MCF 10A (cell line): Measurements from ENCODE around the gene TYW1. TPM values are rescaled to one million over a fixed set of nuclear protein-coding genes. Genes with fewer than 3 reads are reported as not detected.
"Not testable (repeated sequence)": the region's sequence is repeated elsewhere in the genome, so short reads cannot be mapped to it uniquely, and the experiment has no call there.

Experiments
- BruUV-seq: library from RNA; stranded (reverse); fragments of 400-500 nt; replicated peaks from 2 replicates; lab custom pipeline; 2021; lab: Mats Ljungman, UMichigan
- CTCF ChIA-PET: fragments of 300-600 bp; sonication (Branson Sonifier 250); formaldehyde crosslinking; extraction: SDS; loops from one replicate; lab custom pipeline; 2021; ENCODE audit warnings: antibody characterized with exemption, inconsistent platforms; lab: Yijun Ruan, JAX
- POLR2A ChIA-PET: fragments of 300-600, 350-650 bp; sonication (Branson Sonifier 250); formaldehyde crosslinking; extraction: SDS; loops from one replicate; lab custom pipeline; 2020; ENCODE audit warnings: antibody characterized with exemption, inconsistent platforms; lab: Yijun Ruan, JAX
- DNase-seq: peaks from one replicate; pipeline ENCODE4 v3.0.0-alpha.2; 2018; ENCODE audit not compliant: unreplicated experiment
- H3K27ac Mint-ChIP-seq: one replicate; pipeline ENCODE4 v1.8.0; 2022; ENCODE audit warnings: mild to moderate bottlenecking, low read depth, mixed read lengths; ENCODE audit not compliant: unreplicated experiment
- H3K27me3 Mint-ChIP-seq: one replicate; pipeline ENCODE4 v1.8.0; 2022; ENCODE audit warnings: mixed read lengths; ENCODE audit not compliant: insufficient read depth, unreplicated experiment
- H3K36me3 Mint-ChIP-seq: one replicate; pipeline ENCODE4 v1.8.0; 2022; ENCODE audit warnings: mild to moderate bottlenecking, moderate library complexity, mixed read lengths; ENCODE audit not compliant: insufficient read depth, unreplicated experiment
- H3K4me1 Mint-ChIP-seq: one replicate; pipeline ENCODE4 v1.8.0; 2022; ENCODE audit warnings: mixed read lengths; ENCODE audit not compliant: insufficient read depth, unreplicated experiment
- H3K4me3 Mint-ChIP-seq: one replicate; pipeline ENCODE4 v1.8.0; 2022; ENCODE audit warnings: mild to moderate bottlenecking, moderate library complexity, mixed read lengths; ENCODE audit not compliant: unreplicated experiment
- H3K9me3 Mint-ChIP-seq: one replicate; pipeline ENCODE4 v1.8.0; 2022; ENCODE audit warnings: mixed read lengths; ENCODE audit not compliant: unreplicated experiment
- CTCF ChIP-seq: fragments of 200-600 bp; IDR thresholded peaks from one replicate; pipeline ENCODE4 v1.8.0; 2022; ENCODE audit warnings: antibody characterized with exemption, mild to moderate bottlenecking; ENCODE audit not compliant: unreplicated experiment
- intact Hi-C: fragments of 100-400 bp; cut with micrococcal nuclease; formaldehyde crosslinking; loops from 2 replicates; pipeline ENCODE4 v1.14.1; 2022
- total RNA-seq: library from RNA; stranded (reverse); gene quantifications from 2 replicates; pipeline ENCODE4 v1.2.3, GENCODE V29; 2022

The TYW1 gene
- total RNA-seq, 1 experiment from 2014 or later, result 19.2 TPM

- POLR2A ChIA-PET, result no interaction called here
- no peak overlapping the region for H3K27ac Mint-ChIP-seq
- intact Hi-C loops, result no loop called here
- H3K27me3 Mint-ChIP-seq, result no peaks in the 10 kb centered on the region
- no peaks in the 10 kb centered on the region for H3K4me1 Mint-ChIP-seq
- no peak overlapping the region for H3K4me3 Mint-ChIP-seq
- H3K36me3 Mint-ChIP-seq, result peaks cover 5% of the 10 kb centered on the region
- no TSS peak for BruUV-seq
- CTCF ChIA-PET, result interaction anchor here (0.7 kb wide), 1 partner anchor 9 kb away, joined by 3 read pairs; no protein-coding TSS in a partner anchor
- H3K9me3 Mint-ChIP-seq, result no peaks in the 10 kb centered on the region
- no peak for TF ChIP-seq CTCF
- no peak for DNase-seq
Observed at GRCh38 chr7:66967029-66967428, 29.6 kb upstream of the TYW1 start.

GRCh38 chr7:66969001-66969400, 27.6 kb upstream of the TYW1 start:
- POLR2A ChIA-PET, result interaction anchor here (0.6 kb wide), 1 partner anchor 876 kb away, joined by 3 read pairs; no protein-coding TSS in a partner anchor
- BruUV-seq, result not testable (repeated sequence)

GRCh38 chr7:66970310-66970709, 26.3 kb upstream of the TYW1 start:
- H3K27ac Mint-ChIP-seq, result no peak overlapping the region
- intact Hi-C loops, result no loop called here
- DNase-seq, result no peak
- H3K9me3 Mint-ChIP-seq, result no peaks in the 10 kb centered on the region
- H3K4me1 Mint-ChIP-seq, result no peaks in the 10 kb centered on the region
- H3K36me3 Mint-ChIP-seq, result no peaks in the 10 kb centered on the region
- no TSS peak for BruUV-seq
- H3K4me3 Mint-ChIP-seq, result no peak overlapping the region
- CTCF ChIA-PET, result interaction anchor here (0.8 kb wide), 1 partner anchor 20 kb away, joined by 3 read pairs; no protein-coding TSS in a partner anchor
- POLR2A ChIA-PET, result interaction anchor here (0.7 to 1.0 kb wide), 2 partner anchors 13 kb away, joined by 3 read pairs; no protein-coding TSS in a partner anchor
- no peak for TF ChIP-seq CTCF
- H3K27me3 Mint-ChIP-seq, result no peaks in the 10 kb centered on the region

More at GRCh38 chr7:66969001-66969400, 27.6 kb upstream of the TYW1 start:
- H3K4me1 Mint-ChIP-seq, H3K9me3 Mint-ChIP-seq, H3K36me3 Mint-ChIP-seq, H3K27ac Mint-ChIP-seq, H3K27me3 Mint-ChIP-seq, intact Hi-C loops, H3K4me3 Mint-ChIP-seq, DNase-seq: not testable (repeated sequence)
- CTCF ChIA-PET, result interaction anchor here (0.6 to 1.1 kb wide), 2 partner anchors 55 to 70 kb away, joined by 3 read pairs; no protein-coding TSS in a partner anchor

GRCh38 chr7:66974986-66975590, 21.5 kb upstream of the TYW1 start:
- no TSS peak for BruUV-seq
- intact Hi-C loops, result no loop called here
- no peak for TF ChIP-seq CTCF
- H3K27ac Mint-ChIP-seq, result no peak overlapping the region
- no peaks in the 10 kb centered on the region for H3K36me3 Mint-ChIP-seq
- H3K27me3 Mint-ChIP-seq, result no peaks in the 10 kb centered on the region
- ChIA-PET POLR2A (no interaction called here), CTCF (no interaction called here)
- DNase-seq, result no peak
- no peak overlapping the region for H3K4me3 Mint-ChIP-seq
- H3K9me3 Mint-ChIP-seq, result peaks cover 8% of the 10 kb centered on the region
- no peaks in the 10 kb centered on the region for H3K4me1 Mint-ChIP-seq

GRCh38 chr7:66978312-66978711, 18.3 kb upstream of the TYW1 start:
- H3K4me3 Mint-ChIP-seq, H3K36me3 Mint-ChIP-seq, BruUV-seq, H3K27me3 Mint-ChIP-seq, DNase-seq, CTCF ChIA-PET, H3K4me1 Mint-ChIP-seq, H3K27ac Mint-ChIP-seq, intact Hi-C loops: not testable (repeated sequence)
- POLR2A ChIA-PET, result interaction anchor here (1.8 kb wide), 1 partner anchor 8 kb away, joined by 6 read pairs; no protein-coding TSS in a partner anchor
- H3K9me3 Mint-ChIP-seq, result peaks cover 16% of the 10 kb centered on the region

GRCh38 chr7:66979013-66979412, 17.6 kb upstream of the TYW1 start:
- H3K27ac Mint-ChIP-seq, H3K4me3 Mint-ChIP-seq, H3K27me3 Mint-ChIP-seq, intact Hi-C loops, H3K4me1 Mint-ChIP-seq, DNase-seq, H3K36me3 Mint-ChIP-seq, BruUV-seq: not testable (repeated sequence)
- ChIA-PET CTCF (interaction anchor here (0.6 to 1.1 kb wide), 2 partner anchors 25 to 895 kb away, joined by 3 to 5 read pairs; no protein-coding TSS in a partner anchor), POLR2A (interaction anchor here (0.7 to 1.5 kb wide), 2 partner anchors 28 to 37 kb away, joined by 3 read pairs; no protein-coding TSS in a partner anchor)
- peaks cover 16% of the 10 kb centered on the region for H3K9me3 Mint-ChIP-seq

- H3K4me1 Mint-ChIP-seq, H3K27ac Mint-ChIP-seq, CTCF ChIA-PET, BruUV-seq, H3K4me3 Mint-ChIP-seq, DNase-seq, intact Hi-C loops, H3K27me3 Mint-ChIP-seq, H3K36me3 Mint-ChIP-seq: not testable (repeated sequence)
- peaks cover 16% of the 10 kb centered on the region for H3K9me3 Mint-ChIP-seq
- POLR2A ChIA-PET, result interaction anchor here (1.5 kb wide), 1 partner anchor 29 kb away, joined by 3 read pairs; no protein-coding TSS in a partner anchor
Observed at GRCh38 chr7:66980336-66980735, 16.3 kb upstream of the TYW1 start.
